Type B pancreatic cell (in vitro differentiated cells): ENCODE measurements around the gene ITPKC. TPM values are rescaled to one million over a fixed set of nuclear protein-coding genes. Genes with fewer than 3 reads are reported as not detected.
A peak's percentile ranks its signal among the peaks of the same experiment; 100 is the strongest.

Experiments used
- DNase-seq: peaks from one replicate; pipeline ENCODE4 v3.0.0; 2021; ENCODE audit warnings: mixed read lengths; ENCODE audit not compliant: unreplicated experiment; ENCODE audit errors: extremely low spot score
- H3K27ac Mint-ChIP-seq: 2 replicates; pipeline ENCODE4 v1.8.0; 2021; ENCODE audit warnings: mild to moderate bottlenecking, mixed read lengths
- H3K27me3 Mint-ChIP-seq: 2 replicates; pipeline ENCODE4 v1.8.0; 2021; ENCODE audit warnings: mixed read lengths
- H3K36me3 Mint-ChIP-seq: 2 replicates; pipeline ENCODE4 v1.8.0; 2021; ENCODE audit warnings: mixed read lengths
- H3K4me1 Mint-ChIP-seq: one replicate; pipeline ENCODE4 v1.8.0; 2021; ENCODE audit warnings: mixed read lengths; ENCODE audit not compliant: unreplicated experiment
- H3K4me3 Mint-ChIP-seq: 2 replicates; pipeline ENCODE4 v1.8.0; 2021; ENCODE audit warnings: mild to moderate bottlenecking, mixed read lengths
- H3K9me3 Mint-ChIP-seq: 2 replicates; pipeline ENCODE4 v1.8.0; 2021; ENCODE audit warnings: mixed read lengths
- CTCF ChIP-seq: fragments of 200-600 bp; sonication (generic); conservative IDR thresholded peaks from 2 replicates; pipeline ENCODE4 v1.5.0; 2021; ENCODE audit warnings: antibody characterized with exemption, mild to moderate bottlenecking
- total RNA-seq: library from RNA; stranded (reverse); gene quantifications from 2 replicates; pipeline ENCODE4 v1.2.1, GENCODE V29; 2021; ENCODE audit warnings: low replicate concordance

The ITPKC gene
- total RNA-seq, 1 donor from 2014 or later = 22.4 TPM

GRCh38 chr19:40709817-40710216 lies 7.1 kb upstream of the ITPKC start:
- peaks cover 8% of the 10 kb centered on the region for H3K4me1 Mint-ChIP-seq
- H3K27me3 Mint-ChIP-seq = no peaks in the 10 kb centered on the region
- H3K4me3 Mint-ChIP-seq = no peak overlapping the region
- no peak overlapping the region for H3K27ac Mint-ChIP-seq
- no peak for TF ChIP-seq CTCF
- H3K9me3 Mint-ChIP-seq = no peaks in the 10 kb centered on the region
- no peak for DNase-seq
- H3K36me3 Mint-ChIP-seq = peaks cover 18% of the 10 kb centered on the region

GRCh38 chr19:40713939-40714338 lies 3.0 kb upstream of the ITPKC start:
- TF ChIP-seq CTCF = no peak
- no peak overlapping the region for H3K27ac Mint-ChIP-seq
- no peaks in the 10 kb centered on the region for H3K9me3 Mint-ChIP-seq
- no peak for DNase-seq
- H3K36me3 Mint-ChIP-seq = peaks cover 17% of the 10 kb centered on the region
- peaks cover 21% of the 10 kb centered on the region for H3K4me1 Mint-ChIP-seq
- peak overlapping the region; percentile 96 for H3K4me3 Mint-ChIP-seq
- H3K27me3 Mint-ChIP-seq = no peaks in the 10 kb centered on the region

GRCh38 chr19:40714441-40715299 lies 2.2 kb upstream of the ITPKC start:
- no peaks in the 10 kb centered on the region for H3K27me3 Mint-ChIP-seq
- H3K36me3 Mint-ChIP-seq = peaks cover 13% of the 10 kb centered on the region
- H3K4me1 Mint-ChIP-seq = peaks cover 24% of the 10 kb centered on the region
- peak; percentile 30 for TF ChIP-seq CTCF
- H3K27ac Mint-ChIP-seq = peak overlapping the region; percentile 100
- H3K4me3 Mint-ChIP-seq = peak overlapping the region; percentile 96
- DNase-seq = peak; percentile 96
- H3K9me3 Mint-ChIP-seq = no peaks in the 10 kb centered on the region

- DNase-seq = no peak
- Mint-ChIP-seq H3K27me3 (no peaks in the 10 kb centered on the region), H3K9me3 (no peaks in the 10 kb centered on the region), H3K4me1 (peaks cover 34% of the 10 kb centered on the region), H3K36me3 (peaks cover 21% of the 10 kb centered on the region), H3K4me3 (peak overlapping the region; percentile 96), H3K27ac (peak overlapping the region; percentile 100)
- TF ChIP-seq CTCF = no peak
Observed at GRCh38 chr19:40716031-40716481, 856 bp upstream of the ITPKC start.

- Mint-ChIP-seq H3K4me1 (peaks cover 41% of the 10 kb centered on the region), H3K9me3 (no peaks in the 10 kb centered on the region), H3K36me3 (peaks cover 17% of the 10 kb centered on the region), H3K27me3 (no peaks in the 10 kb centered on the region), H3K27ac (peak overlapping the region; percentile 100), H3K4me3 (peak overlapping the region; percentile 97)
- no peak for TF ChIP-seq CTCF
- no peak for DNase-seq
Observed at GRCh38 chr19:40717325-40717879, 490 bp downstream of the ITPKC start.
